ENCODE results near the gene STRADB.
"Not testable (repeated sequence)": the region's sequence is repeated elsewhere in the genome, so short reads cannot be mapped to it uniquely, and the experiment has no call there.

The STRADB gene

GRCh38 chr2:201425952-201426351, 25.6 kb upstream of the STRADB start:
- Histone ChIP-seq H3F3A (ENCODE audit: control insufficient read depth, insufficient read depth) (no peaks in the 10 kb centered on the region), H3K27me3 (ENCODE audit: control insufficient read depth, low read length) (no peaks in the 10 kb centered on the region), H3K4me1 (ENCODE audit: control insufficient read depth, low read length) (no peaks in the 10 kb centered on the region), H3K4me3 (ENCODE audit: low read length) (no peak overlapping the region), H3K4me2 (ENCODE audit: low read length) (no peak overlapping the region), H3K27ac (ENCODE audit: low read depth, low read length) (no peak overlapping the region), H3K9me3 (ENCODE audit: control insufficient read depth, insufficient read depth, low read length) (no peaks in the 10 kb centered on the region), H4K20me1 (ENCODE audit: control insufficient read depth, insufficient read depth, low read depth, low read length) (no peaks in the 10 kb centered on the region; the same call in 1 of the 2 replicates), H3K9me2 (replicated peaks; ENCODE audit: control insufficient read depth, low read length) (no peaks in the 10 kb centered on the region), H3K36me3 (ENCODE audit: control insufficient read depth, low read length) (no peaks in the 10 kb centered on the region), H3K79me2 (ENCODE audit: control insufficient read depth, low read length) (no peaks in the 10 kb centered on the region)
- TF ChIP-seq, protein P1, sequence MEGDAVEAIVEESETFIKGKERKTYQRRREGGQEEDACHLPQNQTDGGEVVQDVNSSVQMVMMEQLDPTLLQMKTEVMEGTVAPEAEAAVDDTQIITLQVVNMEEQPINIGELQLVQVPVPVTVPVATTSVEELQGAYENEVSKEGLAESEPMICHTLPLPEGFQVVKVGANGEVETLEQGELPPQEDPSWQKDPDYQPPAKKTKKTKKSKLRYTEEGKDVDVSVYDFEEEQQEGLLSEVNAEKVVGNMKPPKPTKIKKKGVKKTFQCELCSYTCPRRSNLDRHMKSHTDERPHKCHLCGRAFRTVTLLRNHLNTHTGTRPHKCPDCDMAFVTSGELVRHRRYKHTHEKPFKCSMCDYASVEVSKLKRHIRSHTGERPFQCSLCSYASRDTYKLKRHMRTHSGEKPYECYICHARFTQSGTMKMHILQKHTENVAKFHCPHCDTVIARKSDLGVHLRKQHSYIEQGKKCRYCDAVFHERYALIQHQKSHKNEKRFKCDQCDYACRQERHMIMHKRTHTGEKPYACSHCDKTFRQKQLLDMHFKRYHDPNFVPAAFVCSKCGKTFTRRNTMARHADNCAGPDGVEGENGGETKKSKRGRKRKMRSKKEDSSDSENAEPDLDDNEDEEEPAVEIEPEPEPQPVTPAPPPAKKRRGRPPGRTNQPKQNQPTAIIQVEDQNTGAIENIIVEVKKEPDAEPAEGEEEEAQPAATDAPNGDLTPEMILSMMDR (IDR thresholded peaks at IDR 0.05; ENCODE audit: low read depth, low read length, poor library complexity, severe bottlenecking): no peak
- no peak for TF ChIP-seq EZH2phosphoT487 (IDR thresholded peaks at IDR 0.05; ENCODE audit: borderline replicate concordance, low read length)

GRCh38 chr2:201428366-201428765, 23.2 kb upstream of the STRADB start:
- not testable (repeated sequence) for H3K9me2 ChIP-seq (replicated peaks; ENCODE audit: control insufficient read depth, low read length); H3K79me2 ChIP-seq (ENCODE audit: control insufficient read depth, low read length); H3K4me2 ChIP-seq (ENCODE audit: low read length); H3K4me1 ChIP-seq (ENCODE audit: control insufficient read depth, low read length); H3K27me3 ChIP-seq (ENCODE audit: control insufficient read depth, low read length); H3K4me3 ChIP-seq (ENCODE audit: low read length); H3F3A ChIP-seq (ENCODE audit: control insufficient read depth, insufficient read depth); H3K27ac ChIP-seq (ENCODE audit: low read depth, low read length); H3K9me3 ChIP-seq (ENCODE audit: control insufficient read depth, insufficient read depth, low read length); H4K20me1 ChIP-seq (ENCODE audit: control insufficient read depth, insufficient read depth, low read depth, low read length); H3K36me3 ChIP-seq (ENCODE audit: control insufficient read depth, low read length)

- not testable (repeated sequence) for H3K9me2 ChIP-seq (replicated peaks; ENCODE audit: control insufficient read depth, low read length); H3K4me1 ChIP-seq (ENCODE audit: control insufficient read depth, low read length); H3K4me2 ChIP-seq (ENCODE audit: low read length); H3K27me3 ChIP-seq (ENCODE audit: control insufficient read depth, low read length); H3K36me3 ChIP-seq (ENCODE audit: control insufficient read depth, low read length); H3K9me3 ChIP-seq (ENCODE audit: control insufficient read depth, insufficient read depth, low read length); H4K20me1 ChIP-seq (ENCODE audit: control insufficient read depth, insufficient read depth, low read depth, low read length); H3K27ac ChIP-seq (ENCODE audit: low read depth, low read length); H3F3A ChIP-seq (ENCODE audit: control insufficient read depth, insufficient read depth); H3K79me2 ChIP-seq (ENCODE audit: control insufficient read depth, low read length); H3K4me3 ChIP-seq (ENCODE audit: low read length)
These were observed 21.7 kb upstream of the STRADB start for GRCh38 chr2:201429835-201430234.

GRCh38 chr2:201430322-201430721, 21.2 kb upstream of the STRADB start:
- not testable (repeated sequence) for H3K4me2 ChIP-seq (ENCODE audit: low read length); H3K9me3 ChIP-seq (ENCODE audit: control insufficient read depth, insufficient read depth, low read length); H3F3A ChIP-seq (ENCODE audit: control insufficient read depth, insufficient read depth); H3K36me3 ChIP-seq (ENCODE audit: control insufficient read depth, low read length); H3K4me1 ChIP-seq (ENCODE audit: control insufficient read depth, low read length); H4K20me1 ChIP-seq (ENCODE audit: control insufficient read depth, insufficient read depth, low read depth, low read length); H3K27ac ChIP-seq (ENCODE audit: low read depth, low read length); H3K27me3 ChIP-seq (ENCODE audit: control insufficient read depth, low read length); H3K4me3 ChIP-seq (ENCODE audit: low read length); H3K9me2 ChIP-seq (replicated peaks; ENCODE audit: control insufficient read depth, low read length); H3K79me2 ChIP-seq (ENCODE audit: control insufficient read depth, low read length)

GRCh38 chr2:201430839-201431238, 20.7 kb upstream of the STRADB start:
- TF ChIP-seq, protein P1 (IDR thresholded peaks at IDR 0.05; ENCODE audit: low read depth, low read length, poor library complexity, severe bottlenecking): no peak
- TF ChIP-seq EZH2phosphoT487 (IDR thresholded peaks at IDR 0.05; ENCODE audit: borderline replicate concordance, low read length): no peak
- no peaks in the 10 kb centered on the region; the same call in 1 of the 2 replicates for H4K20me1 ChIP-seq (ENCODE audit: control insufficient read depth, insufficient read depth, low read depth, low read length)
- H3K4me2 ChIP-seq (ENCODE audit: low read length): no peak overlapping the region
- no peak overlapping the region for H3K4me3 ChIP-seq (ENCODE audit: low read length)
- H3K36me3 ChIP-seq (ENCODE audit: control insufficient read depth, low read length): no peaks in the 10 kb centered on the region
- peaks cover 5% of the 10 kb centered on the region for H3K4me1 ChIP-seq (ENCODE audit: control insufficient read depth, low read length)
- H3K27ac ChIP-seq (ENCODE audit: low read depth, low read length): no peak overlapping the region
- no peaks in the 10 kb centered on the region for H3K9me2 ChIP-seq (replicated peaks; ENCODE audit: control insufficient read depth, low read length)
- no peaks in the 10 kb centered on the region for H3K9me3 ChIP-seq (ENCODE audit: control insufficient read depth, insufficient read depth, low read length)
- H3F3A ChIP-seq (ENCODE audit: control insufficient read depth, insufficient read depth): no peaks in the 10 kb centered on the region
- peaks cover 9% of the 10 kb centered on the region; the same call in 1 of the 2 replicates for H3K79me2 ChIP-seq (ENCODE audit: control insufficient read depth, low read length)
- H3K27me3 ChIP-seq (ENCODE audit: control insufficient read depth, low read length): no peaks in the 10 kb centered on the region
